ENCODE results near the gene SDC1. TPM values are rescaled to one million over a fixed set of nuclear protein-coding genes. Genes with fewer than 3 reads are reported as not detected.
"Not testable (repeated sequence)": the region's sequence is repeated elsewhere in the genome, so short reads cannot be mapped to it uniquely, and the experiment has no call there.

The SDC1 gene
- total and polyA plus RNA-seq, 9 donors: 0.62 to 9.1 (median 3.8) TPM

GRCh38 chr2:20242727-20243377 lies 17.9 kb upstream of the SDC1 start:
- WGBS, 3 donors: 63 to 67% (median 65%) methylated on average over 9 of the region's 9 CpGs
- Histone ChIP-seq H3K36me3 (no peaks in the 10 kb centered on the region), H3K4me1 (ENCODE audit: insufficient read depth) (no peaks in the 10 kb centered on the region), H3K27ac (no peak overlapping the region), H3K27me3 (no peaks in the 10 kb centered on the region), H3K4me3 (no peak overlapping the region), H3K9me3 (no peaks in the 10 kb centered on the region)
- no peak for DNase-seq
- intact Hi-C loops (cut with DNase I): no loop called here
- TF ChIP-seq CTCF (IDR thresholded peaks at IDR 0.05): no peak
- no peak for TF ChIP-seq EP300 (IDR thresholded peaks at IDR 0.05)

GRCh38 chr2:20241973-20242726 lies 17.2 kb upstream of the SDC1 start:
- 39 to 54% (median 45%) methylated on average over 41 to 43 of the region's 43 CpGs for WGBS, 3 donors
- H3K27ac ChIP-seq: no peak overlapping the region
- H3K27me3 ChIP-seq: no peaks in the 10 kb centered on the region
- DNase-seq: no peak
- intact Hi-C loops (cut with DNase I): no loop called here
- H3K4me1 ChIP-seq (ENCODE audit: insufficient read depth): no peaks in the 10 kb centered on the region
- no peaks in the 10 kb centered on the region for H3K9me3 ChIP-seq
- TF ChIP-seq EP300 (IDR thresholded peaks at IDR 0.05) (no peak), POLR2A (IDR thresholded peaks at IDR 0.05) (no peak), CTCF (IDR thresholded peaks at IDR 0.05) (no peak)
- H3K4me3 ChIP-seq: no peak overlapping the region
- H3K36me3 ChIP-seq: no peaks in the 10 kb centered on the region

- H3K27me3 ChIP-seq; H3K4me1 ChIP-seq (ENCODE audit: insufficient read depth); H3K36me3 ChIP-seq; H3K27ac ChIP-seq; intact Hi-C loops (cut with DNase I); H3K9me3 ChIP-seq; DNase-seq; H3K4me3 ChIP-seq: not testable (repeated sequence)
- 96 to 98% (median 96%) methylated on average over 6 of the region's 6 CpGs for WGBS, 3 donors
Measured at GRCh38 chr2:20240291-20240690, 15.4 kb upstream of the SDC1 start.

GRCh38 chr2:20236496-20236895 lies 11.6 kb upstream of the SDC1 start:
- Histone ChIP-seq H3K9me3 (no peaks in the 10 kb centered on the region), H3K27ac (no peak overlapping the region), H3K27me3 (no peaks in the 10 kb centered on the region), H3K36me3 (no peaks in the 10 kb centered on the region), H3K4me3 (no peak overlapping the region), H3K4me1 (ENCODE audit: insufficient read depth) (no peaks in the 10 kb centered on the region)
- no peak for DNase-seq
- intact Hi-C loops (cut with DNase I): no loop called here
- 51 to 52% (median 52%) methylated on average over 5 of the region's 5 CpGs for WGBS, 3 donors
- TF ChIP-seq CTCF (IDR thresholded peaks at IDR 0.05) (no peak), EP300 (IDR thresholded peaks at IDR 0.05) (no peak), POLR2A (IDR thresholded peaks at IDR 0.05) (no peak)

- no peaks in the 10 kb centered on the region for H3K36me3 ChIP-seq
- no peak overlapping the region for H3K27ac ChIP-seq
- H3K4me1 ChIP-seq (ENCODE audit: insufficient read depth): no peaks in the 10 kb centered on the region
- intact Hi-C loops (cut with DNase I): no loop called here
- TF ChIP-seq POLR2A (IDR thresholded peaks at IDR 0.05) (no peak), EP300 (IDR thresholded peaks at IDR 0.05) (no peak), CTCF (IDR thresholded peaks at IDR 0.05) (no peak)
- 81 to 83% (median 83%) methylated on average over 10 of the region's 10 CpGs for WGBS, 3 donors
- H3K4me3 ChIP-seq: no peak overlapping the region
- H3K27me3 ChIP-seq: no peaks in the 10 kb centered on the region
- H3K9me3 ChIP-seq: no peaks in the 10 kb centered on the region
- no peak for DNase-seq
Measured at GRCh38 chr2:20235655-20236305, 10.8 kb upstream of the SDC1 start.

- intact Hi-C loops (cut with DNase I); H3K27me3 ChIP-seq; H3K27ac ChIP-seq; H3K9me3 ChIP-seq; H3K4me1 ChIP-seq (ENCODE audit: insufficient read depth); DNase-seq; H3K36me3 ChIP-seq; H3K4me3 ChIP-seq: not testable (repeated sequence)
- 71 to 81% (median 72%) methylated on average over 2 of the region's 2 CpGs for WGBS, 3 donors
Measured at GRCh38 chr2:20234597-20234996, 9.7 kb upstream of the SDC1 start.

Data from ovary (tissue), 9 donors.